ENCODE data around the gene ARSA.

Gene ARSA

GRCh38 chr22:50576806-50577696, 50.9 kb downstream of the ARSA start:
- TF ChIP-seq, protein P1, sequence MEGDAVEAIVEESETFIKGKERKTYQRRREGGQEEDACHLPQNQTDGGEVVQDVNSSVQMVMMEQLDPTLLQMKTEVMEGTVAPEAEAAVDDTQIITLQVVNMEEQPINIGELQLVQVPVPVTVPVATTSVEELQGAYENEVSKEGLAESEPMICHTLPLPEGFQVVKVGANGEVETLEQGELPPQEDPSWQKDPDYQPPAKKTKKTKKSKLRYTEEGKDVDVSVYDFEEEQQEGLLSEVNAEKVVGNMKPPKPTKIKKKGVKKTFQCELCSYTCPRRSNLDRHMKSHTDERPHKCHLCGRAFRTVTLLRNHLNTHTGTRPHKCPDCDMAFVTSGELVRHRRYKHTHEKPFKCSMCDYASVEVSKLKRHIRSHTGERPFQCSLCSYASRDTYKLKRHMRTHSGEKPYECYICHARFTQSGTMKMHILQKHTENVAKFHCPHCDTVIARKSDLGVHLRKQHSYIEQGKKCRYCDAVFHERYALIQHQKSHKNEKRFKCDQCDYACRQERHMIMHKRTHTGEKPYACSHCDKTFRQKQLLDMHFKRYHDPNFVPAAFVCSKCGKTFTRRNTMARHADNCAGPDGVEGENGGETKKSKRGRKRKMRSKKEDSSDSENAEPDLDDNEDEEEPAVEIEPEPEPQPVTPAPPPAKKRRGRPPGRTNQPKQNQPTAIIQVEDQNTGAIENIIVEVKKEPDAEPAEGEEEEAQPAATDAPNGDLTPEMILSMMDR (conservative IDR thresholded peaks at IDR 0.05) = no peak
- H3K27ac ChIP-seq = no peak overlapping the region

DNA sequence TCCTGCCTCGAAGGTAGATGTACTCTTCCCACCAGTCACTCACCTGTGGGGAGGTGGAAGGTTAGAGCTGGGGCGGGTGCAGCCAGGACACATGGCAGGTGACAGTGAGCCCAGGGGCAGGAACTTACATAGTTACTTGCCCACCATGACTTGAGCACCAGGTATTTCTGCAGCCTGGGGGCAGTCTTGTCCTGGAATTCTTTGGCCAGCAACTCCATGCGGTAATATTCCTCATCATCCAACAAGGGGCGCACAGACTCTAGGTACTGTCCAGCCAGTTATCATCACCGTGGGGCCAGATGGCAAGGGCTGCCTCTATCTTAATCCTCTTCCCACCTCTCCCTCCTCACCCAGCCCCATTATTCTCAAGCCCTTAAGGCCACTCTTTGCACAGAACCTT, 51.9 kb downstream of the ARSA start:
- TF ChIP-seq, protein P1 (conservative IDR thresholded peaks at IDR 0.05) = no peak

DNA sequence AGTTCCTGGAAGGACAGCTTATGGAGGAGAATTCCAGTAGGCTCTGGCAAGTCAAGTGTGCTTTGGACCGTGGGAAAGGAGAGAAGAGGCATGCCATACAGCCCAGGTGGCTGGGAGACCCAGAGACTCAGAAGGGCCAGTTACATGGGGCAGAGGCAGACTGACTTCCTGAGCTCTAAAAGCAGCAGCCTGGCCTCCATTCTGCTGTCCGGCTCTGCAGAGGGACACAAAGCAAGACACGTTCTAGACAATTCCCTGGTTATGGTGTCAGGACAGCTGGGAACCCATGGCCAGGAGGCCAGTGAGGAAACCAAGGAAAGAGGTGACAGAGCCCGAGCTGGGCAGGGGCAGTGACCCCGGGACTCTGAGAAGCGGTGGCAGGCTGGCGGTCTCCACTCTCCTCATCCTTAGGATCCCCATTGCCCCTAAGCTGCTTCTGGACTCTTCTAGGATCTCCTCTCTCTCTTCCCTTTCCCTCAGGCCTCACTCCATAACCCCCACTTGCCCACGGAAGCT, 52.5 kb downstream of the ARSA start:
- TF ChIP-seq, protein P1 (conservative IDR thresholded peaks at IDR 0.05) = no peak
- H3K27ac ChIP-seq = no peak overlapping the region

More for the DNA sequence above, 51.9 kb downstream of the ARSA start:
- H3K27ac ChIP-seq = no peak overlapping the region
